Liver (tissue), 3 donors: ENCODE measurements around the gene WAPL.

Experiments
- EGR1 ChIP-seq, 2 donors: IDR thresholded peaks; 2 replicates each; pipeline ENCODE4 v1.6.1; 2016 to 2018; ENCODE audit warnings: antibody characterized with exemption in 2 of 2, low read depth in 2 of 2
- FOXA1 ChIP-seq: IDR thresholded peaks from 2 replicates; pipeline ENCODE4 v1.6.1; 2016; ENCODE audit warnings: antibody characterized with exemption
- GABPA ChIP-seq, 2 donors: IDR thresholded peaks in 1 of 2; conservative IDR thresholded peaks in 1 of 2; 2 replicates each; pipeline ENCODE4 v1.6.1; 2016; ENCODE audit warnings: antibody characterized with exemption in 2 of 2, mild to moderate bottlenecking in 1 of 2, moderate library complexity in 1 of 2
- JUND ChIP-seq, 2 donors: IDR thresholded peaks; 2 replicates each; pipeline ENCODE4 v1.6.1; 2016; ENCODE audit warnings: antibody characterized with exemption in 2 of 2
- NR2F2 ChIP-seq: IDR thresholded peaks from 2 replicates; pipeline ENCODE4 v1.6.1; 2016; ENCODE audit warnings: antibody characterized with exemption
- RAD21 ChIP-seq, 2 donors: IDR thresholded peaks; 2 replicates each; pipeline ENCODE4 v1.6.1; 2016; ENCODE audit warnings: antibody characterized with exemption in 2 of 2, mild to moderate bottlenecking in 2 of 2
- SP1 ChIP-seq: IDR thresholded peaks from 2 replicates; pipeline ENCODE4 v1.6.1; 2018; ENCODE audit warnings: antibody characterized with exemption, mild to moderate bottlenecking
- TAF1 ChIP-seq: conservative IDR thresholded peaks from 2 replicates; pipeline ENCODE4 v1.6.1; 2016; ENCODE audit warnings: antibody characterized with exemption, mild to moderate bottlenecking
- YY1 ChIP-seq: IDR thresholded peaks from 2 replicates; pipeline ENCODE4 v1.6.1; 2016; ENCODE audit warnings: antibody characterized with exemption, mild to moderate bottlenecking
- TF ChIP-seq, protein P1 (sequence below): fragments of 150-350 bp; IDR thresholded peaks from 2 replicates; pipeline ENCODE4 v1.5.1; 2017; ENCODE audit warnings: improper control_type of control experiment, low read depth, low read length; ENCODE audit not compliant: missing input control
- TF ChIP-seq, protein P2 (sequence below): IDR thresholded peaks from 2 replicates; pipeline ENCODE4 v1.6.1; 2016; ENCODE audit warnings: antibody characterized with exemption
- TF ChIP-seq, protein P3 (sequence below): IDR thresholded peaks from 2 replicates; pipeline ENCODE4 v1.6.1; 2016; ENCODE audit warnings: antibody characterized with exemption
- TF ChIP-seq, protein P4 (sequence below): IDR thresholded peaks from 2 replicates; pipeline ENCODE4 v1.6.1; 2016; ENCODE audit warnings: antibody characterized with exemption, mild to moderate bottlenecking
- TF ChIP-seq, protein P5 (sequence below): IDR thresholded peaks from 2 replicates; pipeline ENCODE4 v1.6.1; 2016; ENCODE audit warnings: antibody characterized with exemption
- donor health status: healthy.
- donor health status: healthy.

DNA sequence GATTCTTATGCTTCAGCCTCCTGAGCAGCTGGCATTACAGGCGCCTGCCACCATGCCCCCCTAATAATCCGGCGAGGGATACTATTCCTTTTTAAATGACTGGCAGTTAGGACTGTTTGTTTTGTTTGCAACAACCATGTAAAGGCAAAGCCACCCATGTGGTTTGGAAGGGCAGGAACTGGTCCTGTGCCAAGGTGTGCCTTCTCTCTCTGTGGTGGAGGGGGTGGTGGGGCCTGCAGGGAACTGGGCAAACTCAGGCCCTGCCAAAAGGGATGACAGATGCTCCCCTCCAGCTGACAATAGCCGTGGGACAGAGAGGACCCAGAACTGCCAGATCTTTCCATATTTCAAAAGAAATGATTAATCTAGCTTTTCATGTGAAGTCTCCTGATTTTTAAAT, 23.5 kb upstream of the WAPL start:
- TF ChIP-seq, protein P1, sequence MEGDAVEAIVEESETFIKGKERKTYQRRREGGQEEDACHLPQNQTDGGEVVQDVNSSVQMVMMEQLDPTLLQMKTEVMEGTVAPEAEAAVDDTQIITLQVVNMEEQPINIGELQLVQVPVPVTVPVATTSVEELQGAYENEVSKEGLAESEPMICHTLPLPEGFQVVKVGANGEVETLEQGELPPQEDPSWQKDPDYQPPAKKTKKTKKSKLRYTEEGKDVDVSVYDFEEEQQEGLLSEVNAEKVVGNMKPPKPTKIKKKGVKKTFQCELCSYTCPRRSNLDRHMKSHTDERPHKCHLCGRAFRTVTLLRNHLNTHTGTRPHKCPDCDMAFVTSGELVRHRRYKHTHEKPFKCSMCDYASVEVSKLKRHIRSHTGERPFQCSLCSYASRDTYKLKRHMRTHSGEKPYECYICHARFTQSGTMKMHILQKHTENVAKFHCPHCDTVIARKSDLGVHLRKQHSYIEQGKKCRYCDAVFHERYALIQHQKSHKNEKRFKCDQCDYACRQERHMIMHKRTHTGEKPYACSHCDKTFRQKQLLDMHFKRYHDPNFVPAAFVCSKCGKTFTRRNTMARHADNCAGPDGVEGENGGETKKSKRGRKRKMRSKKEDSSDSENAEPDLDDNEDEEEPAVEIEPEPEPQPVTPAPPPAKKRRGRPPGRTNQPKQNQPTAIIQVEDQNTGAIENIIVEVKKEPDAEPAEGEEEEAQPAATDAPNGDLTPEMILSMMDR: no peak
- TF ChIP-seq, protein P2, sequence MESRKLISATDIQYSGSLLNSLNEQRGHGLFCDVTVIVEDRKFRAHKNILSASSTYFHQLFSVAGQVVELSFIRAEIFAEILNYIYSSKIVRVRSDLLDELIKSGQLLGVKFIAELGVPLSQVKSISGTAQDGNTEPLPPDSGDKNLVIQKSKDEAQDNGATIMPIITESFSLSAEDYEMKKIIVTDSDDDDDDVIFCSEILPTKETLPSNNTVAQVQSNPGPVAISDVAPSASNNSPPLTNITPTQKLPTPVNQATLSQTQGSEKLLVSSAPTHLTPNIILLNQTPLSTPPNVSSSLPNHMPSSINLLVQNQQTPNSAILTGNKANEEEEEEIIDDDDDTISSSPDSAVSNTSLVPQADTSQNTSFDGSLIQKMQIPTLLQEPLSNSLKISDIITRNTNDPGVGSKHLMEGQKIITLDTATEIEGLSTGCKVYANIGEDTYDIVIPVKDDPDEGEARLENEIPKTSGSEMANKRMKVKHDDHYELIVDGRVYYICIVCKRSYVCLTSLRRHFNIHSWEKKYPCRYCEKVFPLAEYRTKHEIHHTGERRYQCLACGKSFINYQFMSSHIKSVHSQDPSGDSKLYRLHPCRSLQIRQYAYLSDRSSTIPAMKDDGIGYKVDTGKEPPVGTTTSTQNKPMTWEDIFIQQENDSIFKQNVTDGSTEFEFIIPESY: no peak
- no peak for TF ChIP-seq YY1
- TF ChIP-seq, protein P3, sequence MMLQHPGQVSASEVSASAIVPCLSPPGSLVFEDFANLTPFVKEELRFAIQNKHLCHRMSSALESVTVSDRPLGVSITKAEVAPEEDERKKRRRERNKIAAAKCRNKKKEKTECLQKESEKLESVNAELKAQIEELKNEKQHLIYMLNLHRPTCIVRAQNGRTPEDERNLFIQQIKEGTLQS: no peak
- no peak for TF ChIP-seq RAD21 (IDR thresholded peaks at IDR 0.05)
- no peak for TF ChIP-seq EGR1 (IDR thresholded peaks at IDR 0.05; ENCODE audit: low read depth in 2 of 2)
- TF ChIP-seq, protein P4, sequence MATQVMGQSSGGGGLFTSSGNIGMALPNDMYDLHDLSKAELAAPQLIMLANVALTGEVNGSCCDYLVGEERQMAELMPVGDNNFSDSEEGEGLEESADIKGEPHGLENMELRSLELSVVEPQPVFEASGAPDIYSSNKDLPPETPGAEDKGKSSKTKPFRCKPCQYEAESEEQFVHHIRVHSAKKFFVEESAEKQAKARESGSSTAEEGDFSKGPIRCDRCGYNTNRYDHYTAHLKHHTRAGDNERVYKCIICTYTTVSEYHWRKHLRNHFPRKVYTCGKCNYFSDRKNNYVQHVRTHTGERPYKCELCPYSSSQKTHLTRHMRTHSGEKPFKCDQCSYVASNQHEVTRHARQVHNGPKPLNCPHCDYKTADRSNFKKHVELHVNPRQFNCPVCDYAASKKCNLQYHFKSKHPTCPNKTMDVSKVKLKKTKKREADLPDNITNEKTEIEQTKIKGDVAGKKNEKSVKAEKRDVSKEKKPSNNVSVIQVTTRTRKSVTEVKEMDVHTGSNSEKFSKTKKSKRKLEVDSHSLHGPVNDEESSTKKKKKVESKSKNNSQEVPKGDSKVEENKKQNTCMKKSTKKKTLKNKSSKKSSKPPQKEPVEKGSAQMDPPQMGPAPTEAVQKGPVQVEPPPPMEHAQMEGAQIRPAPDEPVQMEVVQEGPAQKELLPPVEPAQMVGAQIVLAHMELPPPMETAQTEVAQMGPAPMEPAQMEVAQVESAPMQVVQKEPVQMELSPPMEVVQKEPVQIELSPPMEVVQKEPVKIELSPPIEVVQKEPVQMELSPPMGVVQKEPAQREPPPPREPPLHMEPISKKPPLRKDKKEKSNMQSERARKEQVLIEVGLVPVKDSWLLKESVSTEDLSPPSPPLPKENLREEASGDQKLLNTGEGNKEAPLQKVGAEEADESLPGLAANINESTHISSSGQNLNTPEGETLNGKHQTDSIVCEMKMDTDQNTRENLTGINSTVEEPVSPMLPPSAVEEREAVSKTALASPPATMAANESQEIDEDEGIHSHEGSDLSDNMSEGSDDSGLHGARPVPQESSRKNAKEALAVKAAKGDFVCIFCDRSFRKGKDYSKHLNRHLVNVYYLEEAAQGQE: no peak
- no peak for TF ChIP-seq JUND (IDR thresholded peaks at IDR 0.05)
- no peak for TF ChIP-seq SP1
- TF ChIP-seq TAF1: no peak
- no peak for TF ChIP-seq NR2F2
- TF ChIP-seq GABPA (IDR thresholded peaks at IDR 0.05 in 1 of 2, conservative IDR thresholded peaks at IDR 0.05 in 1 of 2): no peak
- TF ChIP-seq, protein P5, sequence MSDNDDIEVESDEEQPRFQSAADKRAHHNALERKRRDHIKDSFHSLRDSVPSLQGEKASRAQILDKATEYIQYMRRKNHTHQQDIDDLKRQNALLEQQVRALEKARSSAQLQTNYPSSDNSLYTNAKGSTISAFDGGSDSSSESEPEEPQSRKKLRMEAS: no peak
- TF ChIP-seq FOXA1: no peak
